GM12878 (cell line): ENCODE results near the gene ART5. TPM values are rescaled to one million over a fixed set of nuclear protein-coding genes. Genes with fewer than 3 reads are reported as not detected.

Experiments used
- ATAC-seq: fragments of 200-7000 bp; cut with Tn5 transposase; 3 replicates; pipeline ENCODE4 v1.9.1; 2020; ENCODE audit warnings: mild to moderate bottlenecking, moderate library complexity
- BruUV-seq: library from RNA; stranded (reverse); fragments of 400-500 nt; replicated peaks from 2 replicates; lab custom pipeline; 2021; lab: Mats Ljungman, UMichigan
- CTCF ChIA-PET: fragments of 300-600 bp; sonication (Branson Sonifier 250); formaldehyde crosslinking; extraction: SDS; loops from one replicate; lab custom pipeline; 2021; ENCODE audit warnings: inconsistent platforms; lab: Yijun Ruan, JAX
- POLR2A ChIA-PET: fragments of 350-600 bp; formaldehyde crosslinking; extraction: SDS; loops from one replicate; lab custom pipeline; 2021; ENCODE audit warnings: inconsistent platforms; lab: Charles Lee
- RAD21 ChIA-PET: fragments of 300-600 bp; sonication (Branson Sonifier 250); formaldehyde crosslinking; loops from one replicate; lab custom pipeline; 2023; ENCODE audit warnings: antibody characterized with exemption; ENCODE audit not compliant: unreplicated experiment; lab: Charles Lee
- SMC1A ChIA-PET: fragments of 300-600 bp; sonication (Branson Sonifier 250); formaldehyde crosslinking; loops from one replicate; lab custom pipeline; 2023; ENCODE audit not compliant: unreplicated experiment, uncharacterized antibody; lab: Charles Lee
- DNase-seq: peaks from one replicate; pipeline ENCODE4 v3.0.0-alpha.2; 2011; ENCODE audit warnings: low read depth, low spot score
- FAIRE-seq: peaks from 3 replicates; lab custom pipeline; 2011; peaks lifted over from hg19 to GRCh38; lab: Jason Lieb, UNC
- H2AFZ ChIP-seq: 2 replicates; pipeline ENCODE4 v1.6.0; 2011; ENCODE audit warnings: low read depth, low read length, control low read depth; ENCODE audit not compliant: control insufficient read depth
- H3K27ac ChIP-seq: 2 replicates; pipeline ENCODE4 v1.5.1; 2011; ENCODE audit warnings: control low read depth; ENCODE audit not compliant: control insufficient read depth, insufficient read depth
- H3K27me3 ChIP-seq, 2 experiments: replicated peaks in 1 of 2; 2 replicates each; pipeline versions ENCODE4 v1.6.0 to v1.6.1; 2011; ENCODE audit warnings: low read length in 1 of 2; ENCODE audit not compliant: control insufficient read depth in 2 of 2, insufficient read depth in 2 of 2
- H3K36me3 ChIP-seq, 2 experiments: 2 replicates each; pipeline ENCODE4 v1.5.1; 2011; ENCODE audit warnings: low read length in 1 of 2; ENCODE audit not compliant: control insufficient read depth in 2 of 2, insufficient read depth in 2 of 2
- H3K4me1 ChIP-seq: 2 replicates; pipeline ENCODE4 v1.6.1; 2011; ENCODE audit warnings: mild to moderate bottlenecking, low read length, moderate library complexity, mixed read lengths; ENCODE audit not compliant: control insufficient read depth, insufficient read depth
- H3K4me2 ChIP-seq: 2 replicates; pipeline ENCODE4 v1.6.0; 2011; ENCODE audit warnings: control low read depth; ENCODE audit not compliant: control insufficient read depth, insufficient read depth
- H3K4me3 ChIP-seq: fragments of 200-600 bp; sonication (generic); 2 replicates; pipeline ENCODE4 v1.5.1; 2016
- H3K79me2 ChIP-seq: 2 replicates; pipeline ENCODE4 v1.6.0; 2011; ENCODE audit warnings: low read length; ENCODE audit not compliant: control insufficient read depth, insufficient read depth
- H3K9ac ChIP-seq: 2 replicates; pipeline ENCODE4 v1.8.0; 2011; ENCODE audit warnings: low read length, control low read depth, mixed read lengths; ENCODE audit not compliant: control insufficient read depth, insufficient read depth
- H3K9me3 ChIP-seq: replicated peaks from 3 replicates; pipeline ENCODE4 v1.5.1; 2011; ENCODE audit warnings: mild to moderate bottlenecking, low read length; ENCODE audit not compliant: control insufficient read depth, insufficient read depth
- H4K20me1 ChIP-seq: 2 replicates; pipeline ENCODE4 v1.6.0; 2011; ENCODE audit not compliant: control insufficient read depth, insufficient read depth
- BHLHE40 ChIP-seq, 2 experiments: fragments of 450-650 bp in 1 of 2; IDR thresholded peaks; 2 replicates each; pipeline ENCODE4 v1.6.1; 2011 to 2017; ENCODE audit warnings: low read depth in 2 of 2, borderline replicate concordance in 1 of 2, improper control_type of control experiment in 1 of 2, low read length in 1 of 2, mild to moderate bottlenecking in 1 of 2
- CBX5 ChIP-seq: sonication (generic); IDR thresholded peaks from 2 replicates; pipeline ENCODE4 v1.6.1; 2016; ENCODE audit warnings: low read depth, moderate library complexity, mild to moderate bottlenecking, inconsistent platforms
- JUNB ChIP-seq: IDR thresholded peaks from 2 replicates; pipeline ENCODE4 v1.6.1; 2016; ENCODE audit warnings: antibody characterized with exemption, mild to moderate bottlenecking
- LARP7 ChIP-seq: fragments of 450-650 bp; IDR thresholded peaks from 2 replicates; pipeline ENCODE4 v1.6.1; 2017; ENCODE audit warnings: mild to moderate bottlenecking
- MXI1 ChIP-seq: fragments of 150-350 bp; IDR thresholded peaks from 2 replicates; pipeline ENCODE4 v1.6.1; 2011; ENCODE audit warnings: low read depth, mild to moderate bottlenecking, inconsistent platforms, low read length, improper control_type of control experiment
- RELB ChIP-seq: fragments of 450-650 bp; IDR thresholded peaks from 2 replicates; pipeline ENCODE4 v1.6.1; 2017; ENCODE audit warnings: low read depth, mild to moderate bottlenecking, moderate library complexity
- RUNX3 ChIP-seq: IDR thresholded peaks from 2 replicates; pipeline ENCODE4 v1.6.1; 2012; ENCODE audit warnings: low read length, inconsistent platforms
- TARDBP ChIP-seq: IDR thresholded peaks from 2 replicates; pipeline ENCODE4 v1.6.1; 2016; ENCODE audit warnings: borderline replicate concordance
- WGBS: methylation state at CpG from one replicate; pipeline ENCODE4 v1.1.6; 2016; ENCODE audit warnings: low lambda C conversion rate; ENCODE audit not compliant: insufficient replicate concordance, insufficient coverage; ENCODE audit errors: missing lambda C conversion rate; 5-methylcytosine and 5-hydroxymethylcytosine counted together
- in situ Hi-C: fragments of 300-500 bp; cut with MboI; formaldehyde crosslinking; loops from 9 replicates; pipeline ENCODE4 v1.14.3; 2018; ENCODE audit warnings: mixed read lengths
- intact Hi-C: fragments of 100-400 bp; cut with micrococcal nuclease; formaldehyde crosslinking; loops from one replicate; pipeline ENCODE4 v1.14.2; 2022; ENCODE audit not compliant: unreplicated experiment
- polyA plus RNA-seq, 11 experiments: library from polyadenylated mRNA; depleted of rRNA in 4 of 11; unstranded in 6 of 11; stranded (reverse) in 5 of 11; fragments of >200 nt; fragmentation: Nextera tagmentation in 4 of 11; fragmentation: Illumina TruSeq in 1 of 11; extraction: Ambion mirVana in 4 of 11; extraction: Trizol in 1 of 11; gene quantifications; 1 replicate in 1 of 11; 2 replicates in 10 of 11; pipeline versions ENCODE4 v1.2.1 to v1.2.3, GENCODE V29; 2011 to 2016; ENCODE audit warnings: inconsistent platforms in 2 of 11, missing spikeins in 2 of 11, low read depth in 1 of 11
- total RNA-seq, 4 experiments: library from RNA; depleted of rRNA in 3 of 4; stranded (reverse); fragments of >200 nt in 3 of 4; fragmentation: Illumina TruSeq in 1 of 4; extraction: Trizol in 1 of 4; gene quantifications; 2 replicates each; pipeline versions ENCODE4 v1.2.1 to v1.2.3, GENCODE V29; 2013 to 2021
- TF ChIP-seq, protein P1 (sequence below): fragments of 450-650 bp; IDR thresholded peaks from 2 replicates; pipeline ENCODE4 v1.6.1; 2017; ENCODE audit warnings: mild to moderate bottlenecking, moderate library complexity
- TF ChIP-seq, protein P2 (sequence below): fragments of 450-650 bp; IDR thresholded peaks from 2 replicates; pipeline ENCODE4 v1.6.1; 2016; ENCODE audit warnings: mild to moderate bottlenecking

ART5 gene
- total and polyA plus RNA-seq, 10 of the 15 experiments (the other 5 are each of a cell fraction or from before 2014, with no cell fraction given), result 0.06 TPM; not detected in 9

GRCh38 chr11:3614742-3615171 is 27.0 kb downstream of the ART5 start:
- SMC1A ChIA-PET, result interaction anchor here (1.5 kb wide), 1 partner anchor 59 kb away, joined by 3 read pairs; no protein-coding TSS in a partner anchor
- Histone ChIP-seq H3K4me1 (peaks cover 10% of the 10 kb centered on the region), H3K36me3 (no peaks in the 10 kb centered on the region), H3K4me3 (no peak overlapping the region), H2AFZ (peak overlapping the region; percentile 69), H3K9ac (no peak overlapping the region), H3K27me3 (no peaks in the 10 kb centered on the region), H3K79me2 (no peaks in the 10 kb centered on the region), H4K20me1 (no peaks in the 10 kb centered on the region)
- in situ Hi-C loops, result no loop called here
- FAIRE-seq (no peak), DNase-seq (peak; percentile 31), ATAC-seq (peak; percentile 95)
- POLR2A ChIA-PET, result no interaction called here
- CTCF ChIA-PET, result interaction anchor here (0.9 to 1.3 kb wide), 3 partner anchors 159 to 194 kb away, joined by 3 to 4 read pairs (median 3); partner anchors contain the start of gene PGAP2
- RAD21 ChIA-PET, result interaction anchor here (1.2 kb wide), 1 partner anchor 138 kb away, joined by 4 read pairs; no protein-coding TSS in a partner anchor
- no TSS peak for BruUV-seq
- TF ChIP-seq JUNB (no peak), MXI1 (peak; percentile 41; the same call in 1 of the 2 replicates), LARP7 (no peak), CBX5 (no peak), BHLHE40 (IDR thresholded peaks at IDR 0.05; ENCODE audit: borderline replicate concordance in 1 of 2, low read depth in 2 of 2, low read length in 1 of 2) (peak; percentile 48 to 71), RUNX3 (peak; percentile 76), RELB (0 out of 2 replicates have a peak, but pooled peaks have one; percentile 17), TARDBP (no peak)
- TF ChIP-seq, protein P1, sequence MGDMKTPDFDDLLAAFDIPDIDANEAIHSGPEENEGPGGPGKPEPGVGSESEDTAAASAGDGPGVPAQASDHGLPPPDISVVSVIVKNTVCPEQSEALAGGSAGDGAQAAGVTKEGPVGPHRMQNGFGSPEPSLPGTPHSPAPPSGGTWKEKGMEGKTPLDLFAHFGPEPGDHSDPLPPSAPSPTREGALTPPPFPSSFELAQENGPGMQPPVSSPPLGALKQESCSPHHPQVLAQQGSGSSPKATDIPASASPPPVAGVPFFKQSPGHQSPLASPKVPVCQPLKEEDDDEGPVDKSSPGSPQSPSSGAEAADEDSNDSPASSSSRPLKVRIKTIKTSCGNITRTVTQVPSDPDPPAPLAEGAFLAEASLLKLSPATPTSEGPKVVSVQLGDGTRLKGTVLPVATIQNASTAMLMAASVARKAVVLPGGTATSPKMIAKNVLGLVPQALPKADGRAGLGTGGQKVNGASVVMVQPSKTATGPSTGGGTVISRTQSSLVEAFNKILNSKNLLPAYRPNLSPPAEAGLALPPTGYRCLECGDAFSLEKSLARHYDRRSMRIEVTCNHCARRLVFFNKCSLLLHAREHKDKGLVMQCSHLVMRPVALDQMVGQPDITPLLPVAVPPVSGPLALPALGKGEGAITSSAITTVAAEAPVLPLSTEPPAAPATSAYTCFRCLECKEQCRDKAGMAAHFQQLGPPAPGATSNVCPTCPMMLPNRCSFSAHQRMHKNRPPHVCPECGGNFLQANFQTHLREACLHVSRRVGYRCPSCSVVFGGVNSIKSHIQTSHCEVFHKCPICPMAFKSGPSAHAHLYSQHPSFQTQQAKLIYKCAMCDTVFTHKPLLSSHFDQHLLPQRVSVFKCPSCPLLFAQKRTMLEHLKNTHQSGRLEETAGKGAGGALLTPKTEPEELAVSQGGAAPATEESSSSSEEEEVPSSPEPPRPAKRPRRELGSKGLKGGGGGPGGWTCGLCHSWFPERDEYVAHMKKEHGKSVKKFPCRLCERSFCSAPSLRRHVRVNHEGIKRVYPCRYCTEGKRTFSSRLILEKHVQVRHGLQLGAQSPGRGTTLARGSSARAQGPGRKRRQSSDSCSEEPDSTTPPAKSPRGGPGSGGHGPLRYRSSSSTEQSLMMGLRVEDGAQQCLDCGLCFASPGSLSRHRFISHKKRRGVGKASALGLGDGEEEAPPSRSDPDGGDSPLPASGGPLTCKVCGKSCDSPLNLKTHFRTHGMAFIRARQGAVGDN, result no peak
- TF ChIP-seq, protein P2, sequence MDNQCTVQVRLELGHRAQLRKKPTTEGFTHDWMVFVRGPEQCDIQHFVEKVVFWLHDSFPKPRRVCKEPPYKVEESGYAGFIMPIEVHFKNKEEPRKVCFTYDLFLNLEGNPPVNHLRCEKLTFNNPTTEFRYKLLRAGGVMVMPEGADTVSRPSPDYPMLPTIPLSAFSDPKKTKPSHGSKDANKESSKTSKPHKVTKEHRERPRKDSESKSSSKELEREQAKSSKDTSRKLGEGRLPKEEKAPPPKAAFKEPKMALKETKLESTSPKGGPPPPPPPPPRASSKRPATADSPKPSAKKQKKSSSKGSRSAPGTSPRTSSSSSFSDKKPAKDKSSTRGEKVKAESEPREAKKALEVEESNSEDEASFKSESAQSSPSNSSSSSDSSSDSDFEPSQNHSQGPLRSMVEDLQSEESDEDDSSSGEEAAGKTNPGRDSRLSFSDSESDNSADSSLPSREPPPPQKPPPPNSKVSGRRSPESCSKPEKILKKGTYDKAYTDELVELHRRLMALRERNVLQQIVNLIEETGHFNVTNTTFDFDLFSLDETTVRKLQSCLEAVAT, result no peak
- TF ChIP-seq, all 136 proteins: peak for 4
- Histone ChIP-seq H3K27ac (no peak overlapping the region), H3K4me2 (peak overlapping the region; percentile 44; the same call in 1 of the 2 replicates), H3K9me3 (no peaks in the 10 kb centered on the region; the same call in 2 of the 3 replicates)
- intact Hi-C loops, result no loop called here
- WGBS, result 3% methylated on average over 5 of the region's 5 CpGs
